NT2/D1 (cell line): ENCODE measurements around the gene RBBP4.
"Not testable (repeated sequence)": the region's sequence is repeated elsewhere in the genome, so short reads cannot be mapped to it uniquely, and the experiment has no call there.

Experiments used
- DNase-seq: peaks from one replicate; pipeline ENCODE4 v3.0.0-alpha.2; 2011; ENCODE audit warnings: low read depth, low spot score
- H3K27me3 ChIP-seq: 2 replicates; pipeline ENCODE4 v1.6.0; 2011; ENCODE audit warnings: mild to moderate bottlenecking; ENCODE audit not compliant: insufficient read length, insufficient read depth
- H3K36me3 ChIP-seq: 2 replicates; pipeline ENCODE4 v1.6.1; 2011; ENCODE audit warnings: mild to moderate bottlenecking, low read length, mixed read lengths; ENCODE audit not compliant: insufficient read depth, insufficient read length
- H3K4me1 ChIP-seq: 2 replicates; pipeline ENCODE4 v1.5.1; 2011; ENCODE audit not compliant: insufficient read depth, insufficient read length
- H3K4me3 ChIP-seq: 2 replicates; pipeline ENCODE4 v1.5.1; 2011; ENCODE audit warnings: low read depth; ENCODE audit not compliant: insufficient read length
- H3K9ac ChIP-seq: 2 replicates; pipeline ENCODE4 v1.6.0; 2011; ENCODE audit warnings: low read depth; ENCODE audit not compliant: insufficient read length
- H3K9me3 ChIP-seq: 2 replicates; pipeline ENCODE4 v1.5.1; 2011; ENCODE audit warnings: mild to moderate bottlenecking, low read length; ENCODE audit not compliant: insufficient read depth
- SUZ12 ChIP-seq: IDR thresholded peaks from 2 replicates; pipeline ENCODE4 v1.6.1; 2011; ENCODE audit not compliant: insufficient read length, insufficient read depth; ENCODE audit errors: extremely low read depth
- YY1 ChIP-seq: IDR thresholded peaks from 2 replicates; pipeline ENCODE4 v1.6.1; 2011; ENCODE audit not compliant: insufficient read length, insufficient read depth
- ZNF274 ChIP-seq: IDR thresholded peaks from 2 replicates; pipeline ENCODE4 v1.6.1; 2011; ENCODE audit warnings: mild to moderate bottlenecking, low read depth, low read length

The RBBP4 gene

GRCh38 chr1:32666901-32667566, 16.0 kb downstream of the RBBP4 start:
- DNase-seq: no peak

DNA sequence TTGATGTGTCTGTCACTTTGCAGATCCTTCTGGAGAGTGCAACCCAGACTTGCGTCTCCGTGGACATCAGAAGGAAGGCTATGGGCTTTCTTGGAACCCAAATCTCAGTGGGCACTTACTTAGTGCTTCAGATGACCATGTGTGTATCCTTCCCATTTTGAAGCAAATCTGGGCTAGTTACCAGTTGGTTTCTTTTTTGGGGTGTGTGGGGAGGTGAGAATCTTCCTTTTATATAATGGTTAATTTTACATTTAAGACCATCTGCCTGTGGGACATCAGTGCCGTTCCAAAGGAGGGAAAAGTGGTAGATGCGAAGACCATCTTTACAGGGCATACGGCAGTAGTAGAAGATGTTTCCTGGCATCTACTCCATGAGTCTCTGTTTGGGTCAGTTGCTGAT, 17.7 kb downstream of the RBBP4 start:
- not testable (repeated sequence) for DNase-seq, H3K4me1 ChIP-seq, H3K9ac ChIP-seq, H3K9me3 ChIP-seq, H3K4me3 ChIP-seq, H3K27me3 ChIP-seq
- peaks cover 96% of the 10 kb centered on the region for H3K36me3 ChIP-seq

More at GRCh38 chr1:32666901-32667566, 16.0 kb downstream of the RBBP4 start:
- Histone ChIP-seq H3K36me3 (peaks cover 94% of the 10 kb centered on the region), H3K27me3 (no peaks in the 10 kb centered on the region), H3K9ac (no peak overlapping the region), H3K4me1 (no peaks in the 10 kb centered on the region), H3K4me3 (no peak overlapping the region), H3K9me3 (no peaks in the 10 kb centered on the region)
- TF ChIP-seq ZNF274: no peak
- TF ChIP-seq SUZ12: no peak
- TF ChIP-seq YY1: no peak

DNA sequence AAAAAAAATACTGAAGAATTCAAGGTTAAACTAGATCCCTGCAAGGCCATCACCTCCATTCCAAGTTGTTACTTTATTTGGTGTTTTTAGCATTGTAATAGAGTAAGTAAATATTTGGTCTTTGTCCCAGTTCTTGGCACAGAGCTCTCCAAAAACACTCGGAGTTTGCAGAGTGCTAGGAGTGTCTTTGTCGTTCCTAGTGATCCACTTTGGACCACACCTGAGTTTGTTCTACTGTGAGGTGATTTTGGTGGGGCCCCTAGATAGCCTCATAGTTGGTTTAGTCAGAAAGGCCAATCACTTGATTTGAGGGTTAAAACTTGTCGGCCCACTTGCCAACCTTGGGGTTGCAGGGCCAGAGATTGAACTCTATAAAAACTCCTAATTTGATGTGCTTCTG, 25.9 kb downstream of the RBBP4 start:
- no peak for TF ChIP-seq ZNF274
- no peak for TF ChIP-seq SUZ12
- no peak for TF ChIP-seq YY1
- no peaks in the 10 kb centered on the region for H3K9me3 ChIP-seq
- H3K36me3 ChIP-seq: peaks cover 92% of the 10 kb centered on the region
- DNase-seq: no peak
- H3K9ac ChIP-seq: no peak overlapping the region
- no peaks in the 10 kb centered on the region for H3K27me3 ChIP-seq
- no peaks in the 10 kb centered on the region for H3K4me1 ChIP-seq
- H3K4me3 ChIP-seq: no peak overlapping the region

- H3K9me3 ChIP-seq, H3K27me3 ChIP-seq, H3K9ac ChIP-seq, DNase-seq, H3K4me3 ChIP-seq, H3K4me1 ChIP-seq: not testable (repeated sequence)
- peaks cover 94% of the 10 kb centered on the region for H3K36me3 ChIP-seq
These were observed 29.0 kb downstream of the RBBP4 start for GRCh38 chr1:32679993-32680392.

DNA sequence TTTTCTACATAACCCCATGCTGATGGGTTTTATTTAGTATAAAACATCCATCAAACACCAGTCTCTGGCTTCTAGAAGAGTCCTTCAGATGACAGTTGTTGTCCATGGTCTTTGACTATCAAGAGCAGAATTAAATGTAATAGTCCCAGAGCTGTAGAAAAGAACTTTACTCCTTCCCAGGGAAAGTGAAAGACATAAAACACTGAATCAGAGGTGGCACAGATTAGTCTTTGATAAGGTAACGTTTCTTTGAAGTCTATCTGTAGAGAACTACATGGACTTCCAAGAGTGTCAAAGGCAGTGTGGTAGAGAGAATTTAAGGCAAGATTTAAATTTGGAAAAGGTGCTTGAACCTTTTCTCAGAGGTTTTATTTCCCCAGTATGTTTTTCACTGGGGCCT, 29.6 kb downstream of the RBBP4 start:
- Histone ChIP-seq H3K9ac (no peak overlapping the region), H3K36me3 (peaks cover 94% of the 10 kb centered on the region), H3K4me3 (no peak overlapping the region), H3K27me3 (no peaks in the 10 kb centered on the region), H3K9me3 (no peaks in the 10 kb centered on the region), H3K4me1 (no peaks in the 10 kb centered on the region)
- TF ChIP-seq SUZ12: no peak
- no peak for TF ChIP-seq YY1
- no peak for TF ChIP-seq ZNF274
- no peak for DNase-seq

DNA sequence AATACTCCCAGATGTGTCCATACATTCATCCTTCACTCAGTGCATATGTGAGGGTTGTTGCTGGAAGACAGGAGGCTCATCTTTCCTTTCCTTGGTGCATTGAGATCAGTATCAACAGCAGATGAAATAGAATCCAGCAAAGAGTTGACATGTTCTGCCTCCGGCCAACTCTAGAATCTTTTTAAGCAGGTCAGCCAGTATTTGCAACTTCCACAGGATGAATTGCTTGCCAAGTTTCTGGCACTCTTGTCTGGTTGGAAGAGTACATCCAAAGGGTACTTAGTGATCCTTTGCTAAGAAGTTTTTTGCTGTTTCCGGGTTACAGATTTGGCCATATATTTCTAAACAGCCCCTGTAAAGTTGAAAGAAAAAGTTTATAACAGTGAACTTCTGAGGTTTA, 30.5 kb downstream of the RBBP4 start:
- no peaks in the 10 kb centered on the region for H3K4me1 ChIP-seq
- H3K9ac ChIP-seq: no peak overlapping the region
- no peaks in the 10 kb centered on the region for H3K9me3 ChIP-seq
- H3K36me3 ChIP-seq: peaks cover 94% of the 10 kb centered on the region
- no peaks in the 10 kb centered on the region for H3K27me3 ChIP-seq
- TF ChIP-seq SUZ12 (no peak), ZNF274 (no peak), YY1 (no peak)
- H3K4me3 ChIP-seq: no peak overlapping the region
- no peak for DNase-seq

- H3K27me3 ChIP-seq: no peaks in the 10 kb centered on the region
- H3K4me3 ChIP-seq: no peak overlapping the region
- DNase-seq: no peak
- H3K36me3 ChIP-seq: peaks cover 92% of the 10 kb centered on the region
- H3K9ac ChIP-seq: no peak overlapping the region
- TF ChIP-seq SUZ12 (no peak), YY1 (no peak), ZNF274 (no peak)
- no peaks in the 10 kb centered on the region for H3K9me3 ChIP-seq
- H3K4me1 ChIP-seq: no peaks in the 10 kb centered on the region
These were observed 31.0 kb downstream of the RBBP4 start for GRCh38 chr1:32681999-32682398.

- no peaks in the 10 kb centered on the region for H3K9me3 ChIP-seq
- no peak overlapping the region for H3K9ac ChIP-seq
- H3K36me3 ChIP-seq: peaks cover 79% of the 10 kb centered on the region
- DNase-seq: no peak
- H3K4me1 ChIP-seq: no peaks in the 10 kb centered on the region
- H3K27me3 ChIP-seq: no peaks in the 10 kb centered on the region
- TF ChIP-seq ZNF274 (no peak), SUZ12 (no peak), YY1 (no peak)
- H3K4me3 ChIP-seq: no peak overlapping the region
These were observed 32.4 kb downstream of the RBBP4 start for GRCh38 chr1:32683397-32683796.
